Stimulated activated CD4-positive, alpha-beta T cell treated with anti-CD3 and anti-CD28 coated beads, Interleukin-1b, Interleukin-23, amount 100 ng/mL, for 24 hours (primary cell): ENCODE results near the gene AGAP5.
"Not testable (repeated sequence)": the region's sequence is repeated elsewhere in the genome, so short reads cannot be mapped to it uniquely, and the experiment has no call there.

Experiments
- DNase-seq, 4 experiments: peaks; one replicate each; pipeline ENCODE4 v3.0.0-alpha.2; 2020; ENCODE audit warnings: low read depth in 4 of 4, low spot score in 1 of 4

The AGAP5 gene

GRCh38 chr10:73662705-73663104, 35.2 kb downstream of the AGAP5 start:
- not testable (repeated sequence) for DNase-seq

GRCh38 chr10:73655990-73656298, 42.0 kb downstream of the AGAP5 start, which contains the start of gene SYNPO2L:
TSS of gene SYNPO2L (minus strand) at chr10:73656029. CDS start at chr10:73655922, 107 bp downstream.
- DNase-seq, result no peak

- DNase-seq, result no peak
Observed at GRCh38 chr10:73655257-73655989, 42.5 kb downstream of the AGAP5 start.

GRCh38 chr10:73653701-73654100, 44.2 kb downstream of the AGAP5 start:
- no peak for DNase-seq

- DNase-seq, result no peak
Observed at GRCh38 chr10:73653195-73653594, 44.7 kb downstream of the AGAP5 start.

- DNase-seq, result no peak
Observed at GRCh38 chr10:73650537-73651331, 47.2 kb downstream of the AGAP5 start.

GRCh38 chr10:73649876-73650536, 47.9 kb downstream of the AGAP5 start:
- DNase-seq, result no peak

GRCh38 chr10:73648975-73649829, 48.7 kb downstream of the AGAP5 start:
- DNase-seq, result no peak

- DNase-seq, result no peak
Observed at GRCh38 chr10:73647875-73648651, 49.8 kb downstream of the AGAP5 start.

- DNase-seq, result no peak
Observed at GRCh38 chr10:73647211-73647874, 50.6 kb downstream of the AGAP5 start.

GRCh38 chr10:73646598-73647041, 51.3 kb downstream of the AGAP5 start:
- no peak for DNase-seq

GRCh38 chr10:73645251-73645650, 52.7 kb downstream of the AGAP5 start:
- DNase-seq, result no peak

- no peak for DNase-seq
Observed at GRCh38 chr10:73644767-73645166, 53.1 kb downstream of the AGAP5 start.

GRCh38 chr10:73644015-73644743, 53.7 kb downstream of the AGAP5 start:
- peak in 1 of 4 experiments; percentile 17 for DNase-seq

- no peak for DNase-seq
Observed at GRCh38 chr10:73643362-73643761, 54.5 kb downstream of the AGAP5 start.

GRCh38 chr10:73641328-73642060, 56.4 kb downstream of the AGAP5 start, which contains the start of gene MYOZ1:
TSS of gene MYOZ1 (minus strand) at chr10:73641474. CDS start at chr10:73640017, 1,457 bp downstream.
- no peak for DNase-seq

GRCh38 chr10:73639286-73639685, 58.6 kb downstream of the AGAP5 start:
- no peak for DNase-seq

GRCh38 chr10:73635781-73636180, 62.1 kb downstream of the AGAP5 start:
- DNase-seq, result no peak
